Measurements from ENCODE around the gene C1QTNF5. TPM values are rescaled to one million over a fixed set of nuclear protein-coding genes. Genes with fewer than 3 reads are reported as not detected.

Gene C1QTNF5
- total and polyA plus RNA-seq, 2 donors (not counting 1 experiment from before 2014, with no cell fraction given): not detected

- Histone ChIP-seq H3K4me1 (ENCODE audit: control insufficient read depth in 2 of 2, insufficient read depth in 2 of 2, low read length in 2 of 2) (peaks cover 15 to 19% of the 10 kb centered on the region in 2 donors), H2AFZ (ENCODE audit: insufficient read depth, low read depth, low read length, poor library complexity, severe bottlenecking) (no peak overlapping the region), H3K27me3 (replicated peaks in 1 of 4; ENCODE audit: control extremely low read depth in 1 of 4, control insufficient read depth in 3 of 4, insufficient read depth in 4 of 4, low read length in 3 of 4) (peaks cover 0 to 58% (median 27%) of the 10 kb centered on the region in 4 experiments), H3K9ac (ENCODE audit: low read length) (no peak overlapping the region), H3K27ac (ENCODE audit: low read length in 2 of 2) (no peak overlapping the region), H3K4me3 (ENCODE audit: control extremely low read depth in 1 of 5, extremely low read depth in 1 of 5, insufficient read depth in 1 of 5, low read depth in 2 of 5, low read length in 4 of 5) (no peak overlapping the region), H3K36me3 (replicated peaks in 1 of 2; ENCODE audit: control extremely low read depth in 1 of 2, control insufficient read depth in 1 of 2, extremely low read depth in 1 of 2, insufficient read depth in 2 of 2, low read length in 1 of 2) (no peaks in the 10 kb centered on the region), H3K4me2 (replicated peaks; ENCODE audit: low read depth, low read length, poor library complexity, severe bottlenecking) (no peak overlapping the region), H3K79me2 (ENCODE audit: control insufficient read depth, insufficient read depth, low read length) (no peaks in the 10 kb centered on the region), H3K9me3 (ENCODE audit: control extremely low read depth in 1 of 3, control insufficient read depth in 2 of 3, insufficient read depth in 1 of 3, low read length in 2 of 3) (peaks cover 0 to 19% (median 0%) of the 10 kb centered on the region in 3 donors), H4K20me1 (ENCODE audit: control insufficient read depth, insufficient read depth, low read length, poor library complexity, severe bottlenecking) (no peaks in the 10 kb centered on the region)
- intact Hi-C loops (cut with micrococcal nuclease): no loop called here
- CTCF ChIA-PET: interaction anchor here (1.5 to 3.6 kb wide), 3 partner anchors 10 to 12 kb away, joined by 3 to 16 read pairs (median 4); no protein-coding TSS in a partner anchor
- H3K4me3 Mint-ChIP-seq: no peak overlapping the region
- H3K27me3 Mint-ChIP-seq: peaks cover 69% of the 10 kb centered on the region
- DNase-seq (no peak), ATAC-seq (ENCODE audit: low read depth) (no peak)
- TF ChIP-seq, protein P1, sequence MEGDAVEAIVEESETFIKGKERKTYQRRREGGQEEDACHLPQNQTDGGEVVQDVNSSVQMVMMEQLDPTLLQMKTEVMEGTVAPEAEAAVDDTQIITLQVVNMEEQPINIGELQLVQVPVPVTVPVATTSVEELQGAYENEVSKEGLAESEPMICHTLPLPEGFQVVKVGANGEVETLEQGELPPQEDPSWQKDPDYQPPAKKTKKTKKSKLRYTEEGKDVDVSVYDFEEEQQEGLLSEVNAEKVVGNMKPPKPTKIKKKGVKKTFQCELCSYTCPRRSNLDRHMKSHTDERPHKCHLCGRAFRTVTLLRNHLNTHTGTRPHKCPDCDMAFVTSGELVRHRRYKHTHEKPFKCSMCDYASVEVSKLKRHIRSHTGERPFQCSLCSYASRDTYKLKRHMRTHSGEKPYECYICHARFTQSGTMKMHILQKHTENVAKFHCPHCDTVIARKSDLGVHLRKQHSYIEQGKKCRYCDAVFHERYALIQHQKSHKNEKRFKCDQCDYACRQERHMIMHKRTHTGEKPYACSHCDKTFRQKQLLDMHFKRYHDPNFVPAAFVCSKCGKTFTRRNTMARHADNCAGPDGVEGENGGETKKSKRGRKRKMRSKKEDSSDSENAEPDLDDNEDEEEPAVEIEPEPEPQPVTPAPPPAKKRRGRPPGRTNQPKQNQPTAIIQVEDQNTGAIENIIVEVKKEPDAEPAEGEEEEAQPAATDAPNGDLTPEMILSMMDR (IDR thresholded peaks at IDR 0.05): no peak
- TF ChIP-seq EZH2 (IDR thresholded peaks at IDR 0.05; ENCODE audit: borderline replicate concordance, insufficient read depth, low read depth, low read length, poor library complexity, severe bottlenecking): no peak
- no peaks in the 10 kb centered on the region for H3K9me3 Mint-ChIP-seq (ENCODE audit: insufficient read depth)
- H3K4me1 Mint-ChIP-seq: peaks cover 13% of the 10 kb centered on the region
- no peak overlapping the region for H3K27ac Mint-ChIP-seq
- 88% methylated on average over 5 of the region's 11 CpGs for WGBS (ENCODE audit: insufficient coverage)
- POLR2A ChIA-PET: interaction anchor here (0.6 kb wide), 1 partner anchor 29 kb away, joined by 11 read pairs; no protein-coding TSS in a partner anchor
Observed at GRCh38 chr11:119366690-119367620, 26.3 kb upstream of the C1QTNF5 start.

Measured in B cell (primary cell).